PC-3 (cell line): ENCODE measurements around the gene PLA2G4A.

ENCODE experiments used
- EZH2 ChIP-seq: fragments of 300-600 bp; sonication (generic); IDR thresholded peaks from one replicate; pipeline ENCODE4 v1.6.1; 2017; ENCODE audit warnings: antibody characterized with exemption, mild to moderate bottlenecking, low read length; ENCODE audit not compliant: unreplicated experiment
- EZH2phosphoT487 ChIP-seq: fragments of 300-600 bp; sonication (generic); IDR thresholded peaks from 2 replicates; pipeline ENCODE4 v1.6.1; 2018; ENCODE audit warnings: mild to moderate bottlenecking, antibody characterized with exemption, low read length, borderline replicate concordance
- TF ChIP-seq, protein P1 (sequence below): fragments of 300-600 bp; sonication (generic); conservative IDR thresholded peaks from 2 replicates; pipeline ENCODE4 v1.5.1; 2017; ENCODE audit warnings: antibody characterized with exemption, low read depth, mild to moderate bottlenecking, low read length

DNA sequence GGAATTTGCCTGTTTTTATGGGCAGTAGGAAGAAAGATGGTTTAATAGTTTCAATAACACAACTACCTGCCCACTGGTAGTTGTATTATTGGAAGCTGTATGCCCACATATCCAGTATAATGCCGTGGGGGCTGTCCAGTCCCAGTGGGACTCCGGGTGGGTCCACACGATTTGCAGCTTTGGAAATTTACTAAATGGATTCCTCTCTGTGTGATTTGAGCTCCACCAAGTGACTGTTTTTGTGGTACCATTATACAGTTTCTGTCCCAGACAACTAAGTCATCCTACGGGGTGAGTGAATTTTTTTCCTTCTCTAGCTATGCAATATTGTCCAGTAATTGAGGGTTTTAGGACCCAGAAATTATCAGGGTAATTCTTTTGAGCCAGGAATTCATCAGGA lies 86.8 kb downstream of the PLA2G4A start:
- TF ChIP-seq, protein P1, sequence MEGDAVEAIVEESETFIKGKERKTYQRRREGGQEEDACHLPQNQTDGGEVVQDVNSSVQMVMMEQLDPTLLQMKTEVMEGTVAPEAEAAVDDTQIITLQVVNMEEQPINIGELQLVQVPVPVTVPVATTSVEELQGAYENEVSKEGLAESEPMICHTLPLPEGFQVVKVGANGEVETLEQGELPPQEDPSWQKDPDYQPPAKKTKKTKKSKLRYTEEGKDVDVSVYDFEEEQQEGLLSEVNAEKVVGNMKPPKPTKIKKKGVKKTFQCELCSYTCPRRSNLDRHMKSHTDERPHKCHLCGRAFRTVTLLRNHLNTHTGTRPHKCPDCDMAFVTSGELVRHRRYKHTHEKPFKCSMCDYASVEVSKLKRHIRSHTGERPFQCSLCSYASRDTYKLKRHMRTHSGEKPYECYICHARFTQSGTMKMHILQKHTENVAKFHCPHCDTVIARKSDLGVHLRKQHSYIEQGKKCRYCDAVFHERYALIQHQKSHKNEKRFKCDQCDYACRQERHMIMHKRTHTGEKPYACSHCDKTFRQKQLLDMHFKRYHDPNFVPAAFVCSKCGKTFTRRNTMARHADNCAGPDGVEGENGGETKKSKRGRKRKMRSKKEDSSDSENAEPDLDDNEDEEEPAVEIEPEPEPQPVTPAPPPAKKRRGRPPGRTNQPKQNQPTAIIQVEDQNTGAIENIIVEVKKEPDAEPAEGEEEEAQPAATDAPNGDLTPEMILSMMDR, result peak; percentile 44
- no peak for TF ChIP-seq EZH2phosphoT487
- TF ChIP-seq EZH2, result no peak
